Nephron progenitor cell (in vitro differentiated cells): ENCODE results near the gene ZRANB3.

ENCODE experiments used
- DNase-seq: peaks from one replicate; pipeline ENCODE4 v3.0.0; 2021
- H3K27ac Mint-ChIP-seq: 2 replicates; pipeline ENCODE4 v1.8.0; 2021; ENCODE audit warnings: mild to moderate bottlenecking, moderate library complexity, mixed read lengths
- H3K27me3 Mint-ChIP-seq: 2 replicates; pipeline ENCODE4 v1.8.0; 2021; ENCODE audit warnings: mild to moderate bottlenecking, low read depth, mixed read lengths; ENCODE audit not compliant: poor library complexity
- H3K36me3 Mint-ChIP-seq: 2 replicates; pipeline ENCODE4 v1.8.0; 2021; ENCODE audit warnings: low read depth, mixed read lengths
- H3K4me1 Mint-ChIP-seq: 2 replicates; pipeline ENCODE4 v1.8.0; 2021; ENCODE audit warnings: mixed read lengths
- H3K4me3 Mint-ChIP-seq: 2 replicates; pipeline ENCODE4 v1.8.0; 2021; ENCODE audit warnings: mild to moderate bottlenecking, moderate library complexity, mixed read lengths
- H3K9me3 Mint-ChIP-seq: 2 replicates; pipeline ENCODE4 v1.8.0; 2021; ENCODE audit warnings: mild to moderate bottlenecking, moderate library complexity, mixed read lengths
- TF ChIP-seq, protein P1 (sequence below): fragments of 200-600 bp; sonication (generic); IDR thresholded peaks from 2 replicates; pipeline ENCODE4 v1.5.0; 2021; ENCODE audit warnings: antibody characterized with exemption

The ZRANB3 gene

GRCh38 chr2:135219226-135219625, 311.8 kb downstream of the ZRANB3 start:
- Mint-ChIP-seq H3K36me3 (peaks cover 36% of the 10 kb centered on the region), H3K27me3 (no peaks in the 10 kb centered on the region), H3K9me3 (no peaks in the 10 kb centered on the region), H3K27ac (no peak overlapping the region), H3K4me1 (no peaks in the 10 kb centered on the region), H3K4me3 (no peak overlapping the region)
- DNase-seq: no peak
- TF ChIP-seq, protein P1, sequence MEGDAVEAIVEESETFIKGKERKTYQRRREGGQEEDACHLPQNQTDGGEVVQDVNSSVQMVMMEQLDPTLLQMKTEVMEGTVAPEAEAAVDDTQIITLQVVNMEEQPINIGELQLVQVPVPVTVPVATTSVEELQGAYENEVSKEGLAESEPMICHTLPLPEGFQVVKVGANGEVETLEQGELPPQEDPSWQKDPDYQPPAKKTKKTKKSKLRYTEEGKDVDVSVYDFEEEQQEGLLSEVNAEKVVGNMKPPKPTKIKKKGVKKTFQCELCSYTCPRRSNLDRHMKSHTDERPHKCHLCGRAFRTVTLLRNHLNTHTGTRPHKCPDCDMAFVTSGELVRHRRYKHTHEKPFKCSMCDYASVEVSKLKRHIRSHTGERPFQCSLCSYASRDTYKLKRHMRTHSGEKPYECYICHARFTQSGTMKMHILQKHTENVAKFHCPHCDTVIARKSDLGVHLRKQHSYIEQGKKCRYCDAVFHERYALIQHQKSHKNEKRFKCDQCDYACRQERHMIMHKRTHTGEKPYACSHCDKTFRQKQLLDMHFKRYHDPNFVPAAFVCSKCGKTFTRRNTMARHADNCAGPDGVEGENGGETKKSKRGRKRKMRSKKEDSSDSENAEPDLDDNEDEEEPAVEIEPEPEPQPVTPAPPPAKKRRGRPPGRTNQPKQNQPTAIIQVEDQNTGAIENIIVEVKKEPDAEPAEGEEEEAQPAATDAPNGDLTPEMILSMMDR: no peak

- no peak overlapping the region for H3K27ac Mint-ChIP-seq
- no peaks in the 10 kb centered on the region for H3K4me1 Mint-ChIP-seq
- DNase-seq: no peak
- no peak overlapping the region for H3K4me3 Mint-ChIP-seq
- no peaks in the 10 kb centered on the region for H3K27me3 Mint-ChIP-seq
- TF ChIP-seq, protein P1: no peak
- H3K9me3 Mint-ChIP-seq: no peaks in the 10 kb centered on the region
- H3K36me3 Mint-ChIP-seq: peaks cover 44% of the 10 kb centered on the region
Observed at GRCh38 chr2:135218426-135218825, 312.6 kb downstream of the ZRANB3 start.

GRCh38 chr2:135212757-135213156, 318.3 kb downstream of the ZRANB3 start:
- H3K9me3 Mint-ChIP-seq: no peaks in the 10 kb centered on the region
- TF ChIP-seq, protein P1: no peak
- no peak for DNase-seq
- peaks cover 39% of the 10 kb centered on the region for H3K36me3 Mint-ChIP-seq
- H3K27ac Mint-ChIP-seq: no peak overlapping the region
- H3K4me3 Mint-ChIP-seq: no peak overlapping the region
- H3K27me3 Mint-ChIP-seq: no peaks in the 10 kb centered on the region
- peaks cover 9% of the 10 kb centered on the region for H3K4me1 Mint-ChIP-seq

GRCh38 chr2:135208016-135208415, 323.0 kb downstream of the ZRANB3 start:
- no peaks in the 10 kb centered on the region for H3K27me3 Mint-ChIP-seq
- no peak overlapping the region for H3K4me3 Mint-ChIP-seq
- H3K36me3 Mint-ChIP-seq: peaks cover 9% of the 10 kb centered on the region
- no peak for DNase-seq
- peaks cover 11% of the 10 kb centered on the region for H3K4me1 Mint-ChIP-seq
- no peaks in the 10 kb centered on the region for H3K9me3 Mint-ChIP-seq
- TF ChIP-seq, protein P1: no peak
- H3K27ac Mint-ChIP-seq: no peak overlapping the region

GRCh38 chr2:135203944-135204343, 327.1 kb downstream of the ZRANB3 start:
- H3K4me3 Mint-ChIP-seq: no peak overlapping the region
- H3K27ac Mint-ChIP-seq: peak overlapping the region; percentile 75
- DNase-seq: no peak
- TF ChIP-seq, protein P1: no peak
- no peaks in the 10 kb centered on the region for H3K27me3 Mint-ChIP-seq
- no peaks in the 10 kb centered on the region for H3K9me3 Mint-ChIP-seq
- H3K36me3 Mint-ChIP-seq: peaks cover 12% of the 10 kb centered on the region
- peaks cover 13% of the 10 kb centered on the region for H3K4me1 Mint-ChIP-seq

DNA sequence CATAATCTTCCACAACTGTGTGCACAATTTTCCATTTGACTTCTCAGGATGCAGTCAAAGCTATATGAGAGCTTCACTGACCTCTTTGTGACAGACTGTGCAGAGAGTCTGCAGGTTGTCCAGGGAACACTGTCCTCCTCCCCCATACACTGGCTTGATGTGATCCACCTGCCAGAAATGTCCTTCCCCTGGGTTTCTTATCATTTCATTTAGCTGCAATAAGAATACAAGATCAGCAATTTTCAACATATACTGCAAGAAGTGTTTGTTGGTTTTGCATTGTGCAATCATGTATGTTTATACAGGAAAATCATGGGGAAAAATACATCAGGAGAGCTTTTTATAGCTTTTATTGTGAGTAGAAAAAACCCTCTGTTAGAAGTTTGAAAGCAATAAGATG, 328.3 kb downstream of the ZRANB3 start:
- Mint-ChIP-seq H3K27ac (peak overlapping the region; percentile 47), H3K4me1 (peaks cover 15% of the 10 kb centered on the region)

More for the DNA sequence above, 328.3 kb downstream of the ZRANB3 start:
- no peak overlapping the region for H3K4me3 Mint-ChIP-seq
- DNase-seq: no peak
- H3K9me3 Mint-ChIP-seq: no peaks in the 10 kb centered on the region
- peaks cover 12% of the 10 kb centered on the region for H3K36me3 Mint-ChIP-seq
- H3K27me3 Mint-ChIP-seq: no peaks in the 10 kb centered on the region
- TF ChIP-seq, protein P1: no peak
